22Rv1 (cell line): ENCODE measurements around the gene ATXN7L3.

ENCODE experiments used
- ZFX ChIP-seq: fragments of 450-650 bp; IDR thresholded peaks from 2 replicates; pipeline ENCODE4 v1.6.1; 2017; ENCODE audit warnings: antibody characterized with exemption, borderline replicate concordance
- TF ChIP-seq, protein P1 (sequence below): fragments of 450-650 bp; IDR thresholded peaks from 2 replicates; pipeline ENCODE4 v1.5.1; 2017; ENCODE audit warnings: mild to moderate bottlenecking

DNA sequence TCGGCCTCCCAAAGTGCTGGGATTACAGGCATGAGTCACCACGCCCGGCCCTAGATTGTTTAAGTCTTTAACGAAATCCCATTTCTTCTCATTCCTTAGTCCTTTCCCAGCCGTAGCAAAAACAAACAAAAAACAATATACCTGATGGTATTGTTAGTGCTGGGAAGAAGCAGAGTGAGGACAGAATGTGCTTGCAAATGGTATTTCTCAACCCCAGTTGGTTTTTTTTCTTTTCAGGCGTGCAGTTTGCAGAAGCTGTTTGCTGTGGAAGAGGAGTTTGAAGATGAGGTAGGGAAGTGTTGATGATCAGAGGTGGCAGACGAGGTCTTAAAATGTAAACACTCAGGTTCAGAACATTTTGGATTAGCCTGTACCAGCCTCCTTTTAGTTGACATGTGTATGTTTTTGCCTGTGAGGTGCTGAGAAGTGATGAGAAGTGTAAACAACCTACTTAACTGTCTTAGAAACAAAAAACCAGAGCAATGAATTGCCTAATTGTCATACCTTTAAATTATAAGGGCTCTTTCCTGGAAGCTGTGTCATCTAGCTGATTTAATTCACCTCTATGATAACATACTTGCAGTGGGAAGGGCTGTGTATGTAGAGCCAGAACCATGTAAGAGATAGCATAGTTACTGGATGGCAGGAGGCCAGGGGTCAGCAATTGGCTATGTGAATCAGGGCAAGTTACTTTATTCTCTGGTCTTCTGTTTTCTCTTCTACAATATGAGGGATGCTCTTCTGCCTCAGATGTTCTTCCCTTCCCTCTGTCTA is 54.5 kb downstream of the ATXN7L3 start:
- TF ChIP-seq, protein P1, sequence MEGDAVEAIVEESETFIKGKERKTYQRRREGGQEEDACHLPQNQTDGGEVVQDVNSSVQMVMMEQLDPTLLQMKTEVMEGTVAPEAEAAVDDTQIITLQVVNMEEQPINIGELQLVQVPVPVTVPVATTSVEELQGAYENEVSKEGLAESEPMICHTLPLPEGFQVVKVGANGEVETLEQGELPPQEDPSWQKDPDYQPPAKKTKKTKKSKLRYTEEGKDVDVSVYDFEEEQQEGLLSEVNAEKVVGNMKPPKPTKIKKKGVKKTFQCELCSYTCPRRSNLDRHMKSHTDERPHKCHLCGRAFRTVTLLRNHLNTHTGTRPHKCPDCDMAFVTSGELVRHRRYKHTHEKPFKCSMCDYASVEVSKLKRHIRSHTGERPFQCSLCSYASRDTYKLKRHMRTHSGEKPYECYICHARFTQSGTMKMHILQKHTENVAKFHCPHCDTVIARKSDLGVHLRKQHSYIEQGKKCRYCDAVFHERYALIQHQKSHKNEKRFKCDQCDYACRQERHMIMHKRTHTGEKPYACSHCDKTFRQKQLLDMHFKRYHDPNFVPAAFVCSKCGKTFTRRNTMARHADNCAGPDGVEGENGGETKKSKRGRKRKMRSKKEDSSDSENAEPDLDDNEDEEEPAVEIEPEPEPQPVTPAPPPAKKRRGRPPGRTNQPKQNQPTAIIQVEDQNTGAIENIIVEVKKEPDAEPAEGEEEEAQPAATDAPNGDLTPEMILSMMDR, result no peak
- no peak for TF ChIP-seq ZFX
